GM13977 (cell line): ENCODE measurements around the gene DMC1.

Experiments used
- DNase-seq: peaks from one replicate; pipeline ENCODE4 v3.0.0; 2012; ENCODE audit warnings: low spot score
- CTCF ChIP-seq: IDR thresholded peaks from 2 replicates; pipeline ENCODE4 v1.5.1; 2012; ENCODE audit warnings: mild to moderate bottlenecking, control low read depth; ENCODE audit not compliant: insufficient read depth; ENCODE audit errors: extremely low read depth, missing control alignments
- in situ Hi-C: fragments of 300-500 bp; cut with MboI; formaldehyde crosslinking; loops from one replicate; pipeline ENCODE4 v1.12.0; 2022; ENCODE audit warnings: low sequenced_read_pairs, low pct_unique_long_range_greater_than_20kb, mixed read lengths, inconsistent platforms; ENCODE audit not compliant: unreplicated experiment

DMC1 gene

DNA sequence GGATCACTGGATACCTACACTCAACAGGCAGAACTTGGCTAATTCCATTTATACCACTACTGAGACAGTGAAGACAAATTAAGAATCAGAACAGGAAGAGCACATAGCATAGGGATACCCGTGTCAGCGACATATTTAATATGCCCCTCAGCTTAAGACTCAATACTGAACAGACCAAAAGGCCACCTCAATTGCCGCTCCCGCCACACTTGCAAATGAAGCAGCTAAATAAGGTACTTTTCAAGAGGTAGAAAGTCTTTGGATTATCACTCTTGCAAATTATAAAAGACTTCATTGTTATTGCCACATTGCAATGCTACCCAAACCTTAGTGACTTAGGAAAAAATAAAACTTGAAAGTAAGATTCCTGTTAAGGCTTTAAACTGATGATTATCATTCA lies 67.0 kb downstream of the DMC1 start:
- no peak for DNase-seq
- in situ Hi-C loops: no loop called here
- no peak for TF ChIP-seq CTCF

DNA sequence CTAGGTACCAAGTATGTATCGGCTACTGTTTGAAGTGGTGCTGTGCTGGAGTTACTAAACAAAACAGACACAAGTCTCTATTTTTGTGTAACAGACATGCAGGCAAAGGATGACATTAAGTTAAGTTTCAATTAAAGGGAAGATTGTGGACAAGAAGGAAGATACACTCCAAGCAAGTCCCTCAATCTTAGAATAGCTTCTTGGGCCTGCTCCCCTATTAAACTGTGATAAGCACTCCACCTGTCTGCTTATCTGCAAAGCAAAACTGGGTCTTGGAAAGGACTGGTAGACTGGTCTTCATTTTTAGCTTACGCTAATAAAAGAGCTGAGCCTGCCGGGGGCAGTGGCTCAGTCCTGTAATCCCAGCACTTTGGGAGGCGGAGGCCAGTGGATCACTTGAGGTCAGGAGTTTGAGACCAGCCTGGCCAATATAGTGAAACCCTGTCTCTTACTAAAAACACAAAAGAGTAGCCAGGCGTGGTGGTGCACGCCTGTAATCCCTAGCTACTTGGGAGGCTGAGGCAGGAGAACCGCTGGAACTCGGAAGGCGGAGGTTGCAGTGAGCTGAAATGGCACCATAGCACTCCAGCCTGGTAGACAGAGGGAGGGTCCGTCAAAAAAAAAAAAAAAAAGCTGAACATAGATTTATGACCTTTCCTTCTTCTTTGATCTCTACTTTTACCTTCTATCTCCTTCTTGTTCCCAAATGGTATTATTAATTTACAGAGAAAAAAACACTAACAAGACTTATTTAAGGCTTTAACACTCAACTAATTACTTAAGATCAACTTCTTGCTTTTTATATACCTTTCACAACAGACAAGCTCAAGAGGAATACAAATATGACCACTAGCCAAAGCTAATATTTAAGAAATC lies 67.9 kb downstream of the DMC1 start:
- DNase-seq: no peak
- TF ChIP-seq CTCF: no peak
- in situ Hi-C loops: no loop called here

- in situ Hi-C loops: no loop called here
- no peak for TF ChIP-seq CTCF
- no peak for DNase-seq
Measured at GRCh38 chr22:38497869-38498268, 72.1 kb downstream of the DMC1 start.

GRCh38 chr22:38494939-38495338 lies 75.0 kb downstream of the DMC1 start:
- no peak for DNase-seq
- in situ Hi-C loops: no loop called here
- no peak for TF ChIP-seq CTCF

- no peak for TF ChIP-seq CTCF
- DNase-seq: no peak
- in situ Hi-C loops: no loop called here
Measured at GRCh38 chr22:38494498-38494897, 75.5 kb downstream of the DMC1 start.

- no peak for TF ChIP-seq CTCF
- in situ Hi-C loops: no loop called here
Measured at GRCh38 chr22:38491707-38492348, 78.2 kb downstream of the DMC1 start.

More at GRCh38 chr22:38491707-38492348, 78.2 kb downstream of the DMC1 start:
- DNase-seq: no peak
